HG03097 (cell line): ENCODE measurements around the gene CAV3.
"Not testable (repeated sequence)": the region's sequence is repeated elsewhere in the genome, so short reads cannot be mapped to it uniquely, and the experiment has no call there.

Experiments
- ATAC-seq: cut with Tn5 transposase; IDR thresholded peaks from one replicate; pipeline ENCODE4 v1.9.1; 2021; ENCODE audit not compliant: unreplicated experiment, low FRiP score

The CAV3 gene

GRCh38 chr3:8733332-8734094 lies at the start of gene CAV3:
Gene CAV3, plus strand, starts transcription at chr3:8733802. Its CDS starts 75 bp downstream, at chr3:8733877.
- ATAC-seq, result no peak

GRCh38 chr3:8684992-8685391 lies 48.6 kb upstream of the CAV3 start:
- not testable (repeated sequence) for ATAC-seq

GRCh38 chr3:8691295-8691694 lies 42.3 kb upstream of the CAV3 start:
- ATAC-seq, result not testable (repeated sequence)

- no peak for ATAC-seq
These were observed 31.0 kb upstream of the CAV3 start for GRCh38 chr3:8702560-8702959.

GRCh38 chr3:8705575-8705974 lies 28.0 kb upstream of the CAV3 start:
- ATAC-seq, result no peak

- ATAC-seq, result no peak
These were observed 24.3 kb upstream of the CAV3 start for GRCh38 chr3:8709287-8709686.

- no peak for ATAC-seq
These were observed 23.6 kb upstream of the CAV3 start for GRCh38 chr3:8709801-8710507.

- no peak for ATAC-seq
These were observed 21.3 kb upstream of the CAV3 start for GRCh38 chr3:8712045-8712907.

- no peak for ATAC-seq
These were observed 20.7 kb upstream of the CAV3 start for GRCh38 chr3:8712908-8713255.

- no peak for ATAC-seq
These were observed 19.5 kb upstream of the CAV3 start for GRCh38 chr3:8713901-8714759.

- ATAC-seq, result not testable (repeated sequence)
These were observed 17.8 kb upstream of the CAV3 start for GRCh38 chr3:8715757-8716156.

GRCh38 chr3:8722808-8723207 lies 10.8 kb upstream of the CAV3 start:
- no peak for ATAC-seq

- no peak for ATAC-seq
These were observed 10.0 kb upstream of the CAV3 start for GRCh38 chr3:8723612-8724011.

GRCh38 chr3:8724108-8724752 lies 9.4 kb upstream of the CAV3 start:
- ATAC-seq, result no peak

GRCh38 chr3:8727605-8728512 lies 5.7 kb upstream of the CAV3 start:
- ATAC-seq, result no peak

GRCh38 chr3:8729479-8729878 lies 4.1 kb upstream of the CAV3 start:
- ATAC-seq, result no peak

GRCh38 chr3:8730656-8731055 lies 2.9 kb upstream of the CAV3 start:
- no peak for ATAC-seq

- ATAC-seq, result no peak
These were observed 1.2 kb upstream of the CAV3 start for GRCh38 chr3:8732413-8732812.
